Caco-2 (cell line): ENCODE measurements around the gene WDR81. TPM values are rescaled to one million over a fixed set of nuclear protein-coding genes. Genes with fewer than 3 reads are reported as not detected.

Experiments
- BruUV-seq: library from RNA; stranded (reverse); fragments of 400-500 nt; replicated peaks from 2 replicates; lab custom pipeline; 2021; lab: Mats Ljungman, UMichigan
- CTCF ChIA-PET: fragments of 300-600 bp; sonication (Branson Sonifier 250); formaldehyde crosslinking; loops from one replicate; lab custom pipeline; 2022; ENCODE audit warnings: antibody characterized with exemption; lab: Charles Lee
- POLR2A ChIA-PET: fragments of 300-600 bp; sonication (Branson Sonifier 250); formaldehyde crosslinking; loops from one replicate; lab custom pipeline; 2022; ENCODE audit warnings: antibody characterized with exemption; lab: Charles Lee
- DNase-seq, 2 experiments: peaks; one replicate each; pipeline versions ENCODE4 v3.0.0 to v3.0.0-alpha.2; 2020 to 2022
- H3K27me3 ChIP-seq: replicated peaks from 2 replicates; pipeline ENCODE4 v1.6.0; 2011; ENCODE audit warnings: low read length; ENCODE audit not compliant: control insufficient read depth, insufficient read depth
- H3K36me3 ChIP-seq: 2 replicates; pipeline ENCODE4 v1.5.1; 2011; ENCODE audit warnings: low read length; ENCODE audit not compliant: control insufficient read depth, insufficient read depth
- H3K4me1 ChIP-seq: fragments of 250-450 bp; sonication (Bioruptor Pico); 2 replicates; pipeline ENCODE4 v1.5.1; 2020; ENCODE audit warnings: mild to moderate bottlenecking
- H3K4me3 ChIP-seq: 2 replicates; pipeline ENCODE4 v1.5.1; 2011; ENCODE audit warnings: low read depth, mild to moderate bottlenecking, control low read depth, low read length
- H3K9me3 ChIP-seq: fragments of 250-450 bp; sonication (Bioruptor Pico); 2 replicates; pipeline ENCODE4 v1.5.1; 2020; ENCODE audit warnings: mild to moderate bottlenecking, moderate library complexity
- H3K27ac Mint-ChIP-seq: one replicate; pipeline ENCODE4 v1.8.0; 2022; ENCODE audit warnings: mixed read lengths; ENCODE audit not compliant: unreplicated experiment
- H3K27me3 Mint-ChIP-seq: one replicate; pipeline ENCODE4 v1.8.0; 2022; ENCODE audit warnings: mixed read lengths; ENCODE audit not compliant: insufficient read depth, unreplicated experiment
- H3K36me3 Mint-ChIP-seq: one replicate; pipeline ENCODE4 v1.8.0; 2022; ENCODE audit warnings: mild to moderate bottlenecking, mixed read lengths; ENCODE audit not compliant: insufficient read depth, unreplicated experiment
- H3K4me1 Mint-ChIP-seq: one replicate; pipeline ENCODE4 v1.8.0; 2022; ENCODE audit warnings: low read depth, mixed read lengths; ENCODE audit not compliant: unreplicated experiment
- H3K4me3 Mint-ChIP-seq: one replicate; pipeline ENCODE4 v1.8.0; 2022; ENCODE audit warnings: mild to moderate bottlenecking, moderate library complexity, mixed read lengths; ENCODE audit not compliant: unreplicated experiment
- H3K9me3 Mint-ChIP-seq: one replicate; pipeline ENCODE4 v1.8.0; 2022; ENCODE audit warnings: mixed read lengths; ENCODE audit not compliant: unreplicated experiment
- intact Hi-C: fragments of 100-400 bp; cut with micrococcal nuclease; formaldehyde crosslinking; loops from one replicate; pipeline ENCODE4 v1.10.0; 2022; ENCODE audit not compliant: unreplicated experiment
- total RNA-seq: library from RNA; stranded (reverse); gene quantifications from 2 replicates; pipeline ENCODE4 v1.2.3, GENCODE V29; 2022
- TF ChIP-seq, protein P1 (sequence below), 2 experiments: fragments of 200-600 bp in 1 of 2; IDR thresholded peaks; 1 replicate in 1 of 2; 2 replicates in 1 of 2; pipeline versions ENCODE4 v1.5.1 to v1.8.0; 2011 to 2022; ENCODE audit warnings: antibody characterized with exemption in 1 of 2, control low read depth in 1 of 2, inconsistent platforms in 1 of 2, low read depth in 1 of 2, low read length in 1 of 2, mild to moderate bottlenecking in 1 of 2, moderate library complexity in 1 of 2; ENCODE audit not compliant: insufficient read depth in 1 of 2, severe bottlenecking in 1 of 2, unreplicated experiment in 1 of 2

WDR81 gene
- total RNA-seq, 1 experiment from 2014 or later: 26.6 TPM

DNA sequence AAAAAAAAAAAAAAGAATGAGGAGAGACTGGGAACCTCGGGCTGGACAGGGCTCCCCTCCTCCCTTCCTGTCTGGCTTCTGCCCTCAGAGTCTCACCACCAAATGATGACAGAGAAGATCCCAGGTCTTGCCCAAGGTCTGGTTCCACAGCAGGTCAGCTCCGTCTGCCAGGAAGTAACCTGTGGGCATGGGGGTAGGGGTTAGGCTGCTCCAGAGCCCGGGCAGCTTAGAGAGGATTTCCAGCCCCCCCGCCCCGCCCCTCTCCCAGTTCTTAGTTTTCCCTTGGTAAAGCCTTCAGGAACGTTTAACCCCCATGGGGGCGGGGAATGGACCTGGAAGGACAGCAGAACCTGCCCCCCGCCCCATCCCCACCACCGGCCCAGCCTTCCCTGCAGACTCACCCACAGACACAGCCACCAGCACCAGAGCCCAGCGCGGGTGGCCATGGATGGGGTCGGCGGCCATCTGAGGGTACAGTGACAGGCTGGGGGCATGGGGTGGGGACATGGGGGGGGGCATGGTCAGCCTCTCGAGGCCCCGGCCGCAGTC is 15.0 kb upstream of the WDR81 start:
- POLR2A ChIA-PET: interaction anchor here (1.6 kb wide), 1 partner anchor 12 kb away, joined by 3 read pairs; no protein-coding TSS in a partner anchor
- TF ChIP-seq, protein P1, sequence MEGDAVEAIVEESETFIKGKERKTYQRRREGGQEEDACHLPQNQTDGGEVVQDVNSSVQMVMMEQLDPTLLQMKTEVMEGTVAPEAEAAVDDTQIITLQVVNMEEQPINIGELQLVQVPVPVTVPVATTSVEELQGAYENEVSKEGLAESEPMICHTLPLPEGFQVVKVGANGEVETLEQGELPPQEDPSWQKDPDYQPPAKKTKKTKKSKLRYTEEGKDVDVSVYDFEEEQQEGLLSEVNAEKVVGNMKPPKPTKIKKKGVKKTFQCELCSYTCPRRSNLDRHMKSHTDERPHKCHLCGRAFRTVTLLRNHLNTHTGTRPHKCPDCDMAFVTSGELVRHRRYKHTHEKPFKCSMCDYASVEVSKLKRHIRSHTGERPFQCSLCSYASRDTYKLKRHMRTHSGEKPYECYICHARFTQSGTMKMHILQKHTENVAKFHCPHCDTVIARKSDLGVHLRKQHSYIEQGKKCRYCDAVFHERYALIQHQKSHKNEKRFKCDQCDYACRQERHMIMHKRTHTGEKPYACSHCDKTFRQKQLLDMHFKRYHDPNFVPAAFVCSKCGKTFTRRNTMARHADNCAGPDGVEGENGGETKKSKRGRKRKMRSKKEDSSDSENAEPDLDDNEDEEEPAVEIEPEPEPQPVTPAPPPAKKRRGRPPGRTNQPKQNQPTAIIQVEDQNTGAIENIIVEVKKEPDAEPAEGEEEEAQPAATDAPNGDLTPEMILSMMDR (IDR thresholded peaks at IDR 0.05; ENCODE audit: insufficient read depth in 1 of 2, low read depth in 1 of 2, low read length in 1 of 2, severe bottlenecking in 1 of 2, unreplicated experiment in 1 of 2): no peak

DNA sequence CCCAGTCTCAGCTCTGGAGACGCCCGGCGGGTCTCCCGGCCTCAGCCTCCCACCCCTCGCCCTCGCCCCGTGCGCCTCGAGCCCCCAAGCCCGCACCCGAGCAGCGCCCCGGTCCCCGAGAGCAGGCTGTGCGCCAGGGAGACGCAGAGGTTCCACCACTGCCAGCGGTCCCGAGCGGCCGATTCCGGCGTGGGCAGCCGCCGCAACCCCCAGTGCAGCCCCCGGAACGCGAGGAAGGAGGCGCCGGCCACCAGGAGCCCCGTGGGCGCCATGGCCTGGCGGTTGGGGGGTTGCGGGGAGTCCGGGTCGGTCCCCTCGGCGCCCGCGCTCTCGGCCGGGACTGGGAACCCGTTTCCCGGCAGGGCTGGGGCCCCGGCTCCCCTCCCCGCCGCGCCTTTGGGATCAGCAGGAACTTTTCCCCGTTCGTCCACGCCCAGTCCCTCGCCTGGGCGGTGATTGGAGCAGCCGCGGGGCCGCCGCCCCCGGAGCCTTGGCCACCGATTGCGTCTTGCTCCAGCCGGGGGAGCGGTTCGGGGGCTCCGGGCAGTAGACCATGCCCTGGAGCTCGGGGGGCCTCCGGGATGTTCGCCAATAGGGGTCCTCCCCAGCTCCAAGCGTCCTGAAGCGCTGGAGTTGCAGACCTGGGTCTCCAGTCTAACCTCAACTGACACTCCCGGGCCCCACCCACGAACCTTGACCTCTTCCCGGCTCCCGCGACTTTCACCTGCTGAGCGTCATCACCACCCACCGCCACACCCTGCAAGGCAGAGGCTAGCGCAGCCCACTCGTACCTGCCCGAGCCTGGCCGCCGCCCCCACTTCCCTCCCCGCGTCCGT is 14.3 kb upstream of the WDR81 start, which contains the start of gene TLCD2:
Gene TLCD2, minus strand, starts transcription at position 407 of the 836 bp plus-strand sequence. Its CDS starts 135 bp downstream, at position 272.
- H3K27me3 ChIP-seq: no peaks in the 10 kb centered on the region
- POLR2A ChIA-PET: interaction anchor here (0.5 to 1.8 kb wide), 5 partner anchors 13 to 82 kb away, joined by 3 to 6 read pairs (median 3); partner anchors contain the start of gene SLC43A2
- Mint-ChIP-seq H3K4me1 (peaks cover 34% of the 10 kb centered on the region), H3K9me3 (no peaks in the 10 kb centered on the region), H3K36me3 (peaks cover 51% of the 10 kb centered on the region), H3K27me3 (no peaks in the 10 kb centered on the region), H3K27ac (peak within 1 kb of the TSS; percentile 95), H3K4me3 (peak within 1 kb of the TSS; percentile 86)
- no peaks in the 10 kb centered on the region for H3K9me3 ChIP-seq
- H3K4me1 ChIP-seq: peaks cover 31% of the 10 kb centered on the region
- TF ChIP-seq, protein P1 (IDR thresholded peaks at IDR 0.05; ENCODE audit: insufficient read depth in 1 of 2, low read depth in 1 of 2, low read length in 1 of 2, severe bottlenecking in 1 of 2, unreplicated experiment in 1 of 2): no peak
- DNase-seq: peak; percentile 92 to 94
- intact Hi-C loops: loop anchor here (2.0 to 10.0 kb wide), 2 partner anchors 25 to 155 kb away; partner anchors contain the start of gene PRPF8
- H3K36me3 ChIP-seq: peaks cover 5% of the 10 kb centered on the region
- H3K4me3 ChIP-seq: peak within 1 kb of the TSS; percentile 71
- CTCF ChIA-PET: interaction anchor here (0.5 to 1.5 kb wide), 5 partner anchors 56 to 97 kb away, joined by 3 to 8 read pairs (median 4); no protein-coding TSS in a partner anchor
- no TSS peak for BruUV-seq

More for the DNA sequence above, 15.0 kb upstream of the WDR81 start:
- Mint-ChIP-seq H3K27ac (no peak overlapping the region), H3K27me3 (no peaks in the 10 kb centered on the region), H3K4me3 (peak overlapping the region; percentile 86), H3K9me3 (no peaks in the 10 kb centered on the region), H3K4me1 (peaks cover 34% of the 10 kb centered on the region), H3K36me3 (peaks cover 49% of the 10 kb centered on the region)
- CTCF ChIA-PET: interaction anchor here (0.5 to 1.0 kb wide), 3 partner anchors 12 to 97 kb away, joined by 4 to 8 read pairs (median 8); no protein-coding TSS in a partner anchor
- Histone ChIP-seq H3K4me1 (peaks cover 31% of the 10 kb centered on the region), H3K9me3 (no peaks in the 10 kb centered on the region), H3K27me3 (no peaks in the 10 kb centered on the region), H3K36me3 (peaks cover 5% of the 10 kb centered on the region), H3K4me3 (peak overlapping the region; percentile 71)
- peak in 1 of 2 experiments; percentile 45 for DNase-seq
- BruUV-seq: no TSS peak
- intact Hi-C loops: no loop called here
